Glomerular visceral epithelial cell (primary cell): ENCODE results near the gene SNW1.
"Not testable (repeated sequence)": the region's sequence is repeated elsewhere in the genome, so short reads cannot be mapped to it uniquely, and the experiment has no call there.

Experiments
- DNase-seq: peaks from one replicate; pipeline ENCODE4 v3.0.0-alpha.2; 2016; ENCODE audit errors: extremely low spot score

Gene SNW1

DNA sequence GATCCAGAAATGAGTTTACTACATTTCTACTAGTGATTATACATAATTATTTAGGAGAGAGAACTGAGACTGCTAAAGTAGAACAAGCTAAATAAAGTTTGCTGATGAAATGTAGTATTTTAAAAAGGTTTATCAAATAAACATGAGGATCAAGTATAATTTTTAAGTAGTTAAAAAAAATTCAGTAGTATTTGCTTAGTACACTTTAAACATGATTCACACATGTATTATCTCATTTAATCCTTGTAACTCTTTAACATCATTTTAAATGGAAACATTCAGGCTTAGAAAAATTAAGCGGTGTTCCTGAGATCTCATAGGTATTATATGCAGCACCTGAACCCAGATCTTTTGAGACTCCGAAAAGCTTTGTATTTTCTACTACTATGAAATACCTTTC is 8.7 kb downstream of the SNW1 start:
- DNase-seq = no peak

DNA sequence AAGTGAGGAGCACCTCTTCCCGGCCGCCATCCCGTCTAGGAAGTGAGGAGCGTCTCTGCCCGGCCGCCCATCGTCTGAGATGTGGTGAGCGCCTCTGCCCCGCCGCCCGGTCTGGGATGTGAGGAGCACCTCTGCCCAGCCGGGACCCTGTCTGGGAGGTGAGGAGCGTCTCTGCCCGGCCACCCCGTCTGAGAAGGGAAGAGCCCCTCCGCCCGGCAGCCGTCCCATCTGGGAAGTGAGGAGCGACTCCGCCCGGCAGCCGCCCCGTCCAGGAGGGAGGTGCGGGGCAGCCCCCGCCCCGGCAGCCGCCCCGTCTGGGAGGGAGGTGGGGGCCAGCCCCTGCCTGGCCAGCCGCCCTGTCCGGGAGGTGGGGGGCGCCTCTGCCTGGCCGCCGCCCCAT is 13.5 kb downstream of the SNW1 start:
- DNase-seq = not testable (repeated sequence)

DNA sequence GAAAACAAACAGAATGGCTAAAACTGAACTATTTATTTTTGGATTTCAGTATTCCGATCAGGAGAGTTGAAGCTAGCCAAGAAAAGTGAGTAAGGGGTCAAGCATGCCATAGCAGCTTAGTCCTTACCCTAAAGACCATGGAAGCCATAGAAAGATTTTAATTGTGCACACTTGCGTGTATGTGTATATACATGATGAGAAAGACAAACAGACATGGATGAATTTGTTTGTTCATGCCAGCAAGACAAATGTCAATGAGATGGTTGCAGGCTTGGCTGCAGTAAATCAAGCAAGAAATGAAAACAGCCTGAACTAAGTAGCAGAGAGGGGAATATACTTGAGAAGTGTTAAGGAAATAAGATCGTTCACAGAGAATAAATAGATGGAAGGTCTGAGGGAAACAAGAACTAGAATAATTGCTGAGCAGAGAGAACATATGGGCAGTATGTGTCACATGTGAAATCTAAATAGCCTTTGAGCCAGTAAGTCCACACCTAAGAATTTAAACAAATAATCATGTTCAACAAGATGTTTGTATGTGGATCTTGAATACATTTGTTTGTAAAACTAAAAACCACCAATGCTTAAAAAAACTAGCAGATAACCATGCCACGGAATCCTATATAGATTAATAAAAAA is 14.8 kb downstream of the SNW1 start:
- no peak for DNase-seq

DNA sequence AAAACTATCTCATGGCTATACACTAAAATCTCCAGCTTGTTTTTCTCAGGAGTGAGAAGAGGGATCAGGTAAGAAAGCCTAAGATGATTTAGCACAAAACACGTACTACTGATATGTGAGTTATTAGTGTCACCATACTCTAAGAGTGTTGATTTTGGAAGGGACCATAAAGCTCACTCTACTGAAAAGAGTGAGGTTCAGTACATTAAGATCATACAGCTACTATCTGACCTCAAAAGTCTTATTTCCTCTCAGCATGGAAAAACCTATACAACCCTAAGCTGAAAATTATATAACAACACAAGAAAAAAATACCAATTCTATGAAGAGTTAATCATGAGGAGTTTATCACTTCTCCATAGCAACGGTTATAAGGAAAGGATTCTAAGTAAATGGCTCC is 19.5 kb downstream of the SNW1 start:
- no peak for DNase-seq

DNA sequence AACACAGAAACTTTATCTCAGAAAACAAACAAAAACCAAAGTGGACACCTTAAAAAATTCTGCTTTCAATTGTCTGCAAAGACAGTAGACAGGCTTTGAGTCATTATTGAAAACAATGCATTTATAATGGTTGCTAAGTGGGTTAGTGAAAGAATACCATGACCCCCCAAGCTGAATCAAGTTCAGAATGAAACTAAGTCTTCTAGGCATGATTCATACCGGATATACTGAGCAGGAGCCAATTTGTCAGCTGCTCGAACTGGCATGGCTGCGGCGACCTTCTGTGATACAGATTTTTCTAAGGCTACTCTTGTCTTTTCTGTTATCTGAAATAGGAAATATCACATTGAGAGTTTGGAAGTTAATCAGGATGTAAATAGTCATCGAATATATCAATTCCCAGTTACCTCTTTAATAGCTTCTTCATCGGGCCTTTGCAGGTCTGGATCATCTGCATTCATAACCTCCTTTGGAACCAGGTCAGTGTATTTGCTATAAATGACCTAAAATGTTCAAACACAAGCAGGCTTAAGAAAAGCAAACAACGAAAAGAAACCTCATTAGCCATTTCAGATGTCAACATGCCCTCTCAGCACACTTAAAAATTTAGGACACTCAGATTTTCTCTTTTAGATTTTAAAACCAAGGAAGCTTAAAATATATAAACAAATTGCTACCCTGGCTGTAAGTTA is 22.3 kb downstream of the SNW1 start:
- no peak for DNase-seq

DNA sequence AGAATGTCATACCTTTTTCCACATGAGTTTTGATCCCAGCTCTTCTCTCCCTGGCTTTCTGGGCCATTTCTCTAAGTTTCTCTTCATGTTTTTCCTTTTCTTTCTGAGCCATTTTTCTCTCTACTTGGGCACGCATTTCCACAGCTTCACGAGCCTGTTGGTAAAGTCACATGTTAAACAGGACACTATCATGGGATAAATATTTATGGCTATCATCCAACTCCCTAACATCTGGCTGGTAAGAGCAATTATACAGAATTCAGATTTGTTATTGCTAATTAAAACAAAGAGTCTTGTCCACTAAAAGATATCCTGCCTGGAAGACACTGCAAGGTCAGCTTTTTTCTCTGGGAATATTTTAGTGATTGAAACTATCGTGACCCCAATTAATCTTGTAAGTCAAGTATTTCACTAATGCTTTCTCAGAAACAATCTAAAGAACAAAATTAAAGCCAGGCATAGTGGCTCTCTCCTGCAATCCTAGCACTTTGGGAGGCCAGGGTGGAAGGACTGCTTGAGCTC is 29.9 kb downstream of the SNW1 start:
- DNase-seq = no peak

DNA sequence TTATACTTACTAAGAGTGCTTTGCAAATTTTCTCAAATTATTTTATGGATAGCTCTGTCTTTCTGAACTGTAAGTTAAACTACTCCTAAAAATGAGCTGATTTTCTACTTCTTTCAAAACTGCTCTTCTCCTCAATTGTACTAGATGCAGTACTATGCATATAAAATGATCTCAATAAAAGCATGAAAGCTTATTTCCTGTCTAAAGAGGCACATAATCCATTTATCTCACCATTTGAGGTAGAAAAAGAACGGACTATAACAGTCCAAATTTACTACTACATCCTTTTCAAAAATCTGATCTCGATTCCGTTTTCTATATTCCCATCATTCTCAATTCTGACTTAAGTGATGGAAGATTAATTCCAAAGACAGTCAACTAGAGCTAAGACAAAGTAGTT is 38.7 kb downstream of the SNW1 start:
- DNase-seq = no peak

DNA sequence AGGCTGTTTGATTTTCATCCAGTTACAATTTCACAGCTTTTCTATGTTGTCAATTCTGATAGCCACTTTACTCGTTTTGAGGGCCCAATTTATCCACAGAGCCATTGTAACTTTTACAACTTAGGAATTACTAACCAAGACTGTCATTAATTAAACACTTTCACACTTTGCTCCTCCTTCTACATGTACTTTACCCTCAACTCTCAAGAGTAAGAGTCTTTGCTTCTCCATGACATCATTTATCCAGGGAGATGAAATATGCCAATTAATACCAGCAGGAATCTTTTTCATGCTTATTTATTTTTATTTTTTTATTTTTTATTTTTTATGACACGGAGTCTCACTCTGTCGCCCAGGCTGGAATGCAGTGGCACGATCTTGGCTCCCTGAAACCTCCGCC is 39.5 kb downstream of the SNW1 start:
- no peak for DNase-seq

DNA sequence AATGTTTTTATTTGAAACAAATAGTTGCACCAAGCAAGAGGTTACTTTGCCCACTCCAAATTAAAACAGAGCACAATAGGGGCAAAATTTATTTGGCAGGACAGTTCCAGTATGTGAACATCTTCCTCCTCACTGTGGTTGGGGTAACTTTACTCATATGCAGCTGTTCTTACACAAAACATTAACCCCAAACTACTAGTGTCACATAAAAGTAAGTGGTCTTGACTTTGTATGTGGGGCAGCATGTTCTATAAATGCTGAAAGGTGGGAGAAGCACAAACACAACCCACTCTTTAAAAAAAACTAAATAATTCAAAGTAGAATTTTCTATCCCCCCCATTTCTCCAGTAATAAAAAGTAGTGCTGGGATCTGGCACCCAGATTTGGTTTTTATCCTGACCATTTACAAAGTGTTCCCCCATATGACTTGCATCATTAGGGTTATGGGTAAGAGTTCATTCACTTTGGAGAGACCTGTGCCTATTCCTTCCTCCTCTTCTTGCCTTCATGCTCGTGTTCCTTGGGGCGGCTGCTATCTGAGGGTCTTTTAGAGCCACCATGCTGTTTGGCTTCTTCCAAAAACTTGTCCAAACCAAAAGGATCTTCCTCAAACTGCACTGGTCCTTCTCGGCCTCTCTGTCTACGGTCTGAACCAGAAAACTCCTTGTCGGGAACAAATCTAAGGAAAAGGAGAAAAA is 43.2 kb downstream of the SNW1 start:
- DNase-seq = no peak

DNA sequence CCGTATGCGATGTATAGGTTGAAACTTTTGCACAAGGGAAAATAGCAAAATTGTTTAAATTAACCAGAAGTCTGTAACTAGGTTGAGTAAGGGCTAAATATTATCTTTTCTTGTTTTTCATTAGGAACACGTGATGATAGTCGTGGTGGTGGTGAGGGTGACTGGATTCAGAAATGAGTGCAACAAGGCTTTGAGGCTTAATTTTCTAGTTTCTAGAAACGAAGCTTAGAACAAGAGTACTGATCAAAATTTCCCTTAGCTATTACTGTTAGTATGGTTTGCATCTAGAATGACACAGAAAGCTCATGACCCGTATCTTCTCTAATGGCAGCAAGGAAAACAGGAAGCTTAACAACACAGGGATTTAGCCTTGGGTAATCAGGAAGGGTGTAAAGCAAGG is 46.0 kb downstream of the SNW1 start:
- DNase-seq = no peak

DNA sequence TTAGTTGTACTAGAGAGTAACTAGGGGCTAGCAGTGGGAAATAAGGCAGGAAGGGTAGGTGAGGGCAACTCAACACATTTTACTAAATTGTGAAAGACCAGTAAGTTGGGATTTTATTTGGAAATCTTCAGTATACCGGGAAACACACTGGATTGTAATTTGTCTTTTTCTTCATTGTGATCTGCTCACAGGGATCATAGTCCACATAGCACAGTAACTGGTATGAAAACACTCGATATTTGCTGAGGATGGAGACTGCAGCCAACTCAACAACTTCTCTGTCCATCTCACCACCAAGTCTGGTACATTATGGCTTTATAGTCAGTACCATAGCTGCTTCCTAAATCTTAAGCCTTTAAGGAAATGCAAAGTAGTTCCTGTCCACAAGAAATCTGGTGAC is 50.6 kb downstream of the SNW1 start:
- no peak for DNase-seq

DNA sequence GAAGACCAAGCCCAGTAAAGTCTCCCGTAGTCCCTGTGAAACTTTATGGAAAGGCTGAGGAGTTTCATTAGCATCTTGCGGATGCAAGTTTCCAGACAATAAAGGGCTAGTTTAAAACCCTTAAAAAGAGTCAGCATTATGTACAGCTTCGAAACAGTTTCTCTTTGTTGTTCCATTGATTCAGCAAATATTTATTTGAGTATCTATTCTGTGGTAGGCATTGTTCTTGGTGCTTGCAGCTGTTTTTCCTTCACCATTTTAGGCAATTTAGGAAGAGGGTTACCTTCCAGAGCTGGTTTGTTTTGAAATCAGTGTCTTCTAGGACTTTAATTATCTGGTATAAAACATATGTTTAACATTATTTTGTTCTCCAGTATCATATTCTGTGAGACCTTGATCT is 51.5 kb downstream of the SNW1 start:
- DNase-seq = no peak

DNA sequence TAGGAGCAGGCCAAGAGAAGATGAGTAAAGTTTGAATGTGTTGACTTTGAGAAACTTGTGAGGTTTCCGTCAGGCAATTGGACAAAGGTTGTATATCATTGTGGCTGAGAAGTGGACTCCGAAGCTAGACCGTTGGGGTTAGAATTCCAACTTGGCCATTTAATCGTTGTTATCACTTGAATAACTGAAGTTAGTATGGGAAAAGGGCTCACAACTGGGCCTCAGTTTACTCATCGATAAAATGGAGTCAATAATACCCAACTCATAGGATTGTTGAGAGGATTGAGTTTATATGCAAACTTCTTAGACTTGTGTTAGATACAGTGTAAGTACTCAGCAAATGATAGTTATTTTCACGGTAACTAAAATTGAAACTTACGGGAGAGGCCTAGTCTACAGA is 52.2 kb downstream of the SNW1 start:
- no peak for DNase-seq

DNA sequence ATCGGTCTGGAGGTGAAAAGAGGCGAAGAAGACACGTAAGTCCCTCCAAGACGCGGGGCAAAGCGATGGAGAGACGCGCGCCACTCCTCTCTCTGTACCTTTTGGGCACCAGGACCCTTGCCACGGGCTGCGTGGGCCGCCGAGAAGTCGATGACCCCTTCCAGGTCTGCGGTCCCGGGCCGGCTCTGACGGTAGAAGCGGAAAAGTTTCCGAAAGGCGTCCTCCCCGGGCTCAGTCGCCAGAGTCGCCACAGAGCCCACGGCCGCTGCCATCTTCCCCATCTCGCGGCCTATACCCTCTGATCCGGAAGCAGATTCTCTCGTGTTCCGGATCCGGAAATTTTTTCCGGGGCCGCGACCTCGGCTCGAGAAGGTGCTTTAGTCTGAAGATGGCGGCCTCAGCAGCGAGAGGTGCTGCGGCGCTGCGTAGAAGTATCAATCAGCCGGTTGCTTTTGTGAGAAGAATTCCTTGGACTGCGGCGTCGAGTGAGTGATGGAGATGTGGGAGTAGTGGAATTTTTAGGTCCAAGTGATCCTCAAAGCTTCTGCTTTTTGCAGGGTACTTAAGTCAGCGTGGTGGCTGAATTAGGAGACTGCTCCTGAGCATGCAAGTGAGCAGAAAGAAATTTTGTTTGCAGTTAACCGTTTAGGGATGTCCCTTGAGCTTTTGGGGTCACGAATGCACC is 53.1 kb downstream of the SNW1 start, which contains the start of the genes ALKBH1 and SLIRP:
Gene ALKBH1 (minus strand): TSS at position 300 of the 685 bp plus-strand sequence. CDS start 19 bp downstream, at position 281.
Gene SLIRP (plus strand): TSS at position 380 of the 685 bp plus-strand sequence. CDS start 9 bp downstream, at position 389.
- DNase-seq = peak; percentile 77

DNA sequence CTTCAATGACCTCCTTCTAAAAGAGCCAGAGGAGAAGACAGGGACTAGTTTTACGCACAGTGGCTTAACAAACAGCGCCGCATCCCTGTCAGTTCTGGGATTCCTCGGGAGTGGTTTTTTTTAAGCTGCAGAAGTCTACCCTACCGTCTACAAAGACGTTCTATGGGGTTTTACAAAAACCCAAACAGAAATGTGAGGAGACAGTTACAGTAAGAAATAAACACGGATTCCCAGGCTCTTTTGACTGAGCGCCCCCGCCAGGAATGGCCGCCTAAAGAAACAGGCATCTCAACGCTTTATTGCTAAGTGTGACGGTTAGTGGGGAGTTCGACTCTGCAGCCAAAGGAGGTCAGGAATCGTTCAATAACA is 53.6 kb downstream of the SNW1 start:
- peak; percentile 25 for DNase-seq

DNA sequence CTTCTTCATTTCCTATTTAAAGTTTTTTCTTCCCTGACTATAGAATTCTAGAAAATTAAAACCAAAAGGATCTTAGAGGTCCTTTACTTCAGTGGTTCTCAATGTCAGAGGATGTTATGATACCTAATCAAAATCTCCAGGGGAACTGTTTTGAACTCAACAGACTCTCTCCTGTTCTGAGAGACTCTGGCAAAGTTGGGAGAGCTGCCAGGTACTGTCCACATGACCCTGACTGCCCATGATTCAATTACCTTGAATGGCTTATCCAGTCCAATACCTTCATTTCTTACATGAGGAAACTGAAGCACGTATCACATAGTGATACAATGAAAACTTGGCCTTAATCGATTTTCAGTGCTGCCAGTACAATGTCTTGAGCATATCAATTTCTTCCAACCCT is 69.7 kb downstream of the SNW1 start:
- no peak for DNase-seq

DNA sequence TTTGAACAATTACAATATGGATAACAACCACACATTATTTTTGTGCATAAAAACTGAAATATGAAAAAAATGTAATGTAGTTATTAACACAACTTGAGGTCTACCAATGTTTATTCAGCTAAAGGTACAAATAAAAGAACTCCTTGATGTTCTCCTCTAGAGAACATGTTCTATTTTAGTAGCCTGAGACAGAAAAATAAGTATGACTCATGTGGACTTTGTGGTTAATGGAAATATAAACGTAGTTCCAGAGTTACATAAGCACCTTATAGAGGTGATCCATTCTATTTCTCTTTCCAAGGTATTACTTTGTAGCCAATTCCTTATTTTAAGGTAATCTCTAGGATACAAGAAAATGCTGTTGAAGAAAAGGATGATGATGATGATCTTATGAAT is 78.8 kb downstream of the SNW1 start:
- DNase-seq = peak; percentile 7

DNA sequence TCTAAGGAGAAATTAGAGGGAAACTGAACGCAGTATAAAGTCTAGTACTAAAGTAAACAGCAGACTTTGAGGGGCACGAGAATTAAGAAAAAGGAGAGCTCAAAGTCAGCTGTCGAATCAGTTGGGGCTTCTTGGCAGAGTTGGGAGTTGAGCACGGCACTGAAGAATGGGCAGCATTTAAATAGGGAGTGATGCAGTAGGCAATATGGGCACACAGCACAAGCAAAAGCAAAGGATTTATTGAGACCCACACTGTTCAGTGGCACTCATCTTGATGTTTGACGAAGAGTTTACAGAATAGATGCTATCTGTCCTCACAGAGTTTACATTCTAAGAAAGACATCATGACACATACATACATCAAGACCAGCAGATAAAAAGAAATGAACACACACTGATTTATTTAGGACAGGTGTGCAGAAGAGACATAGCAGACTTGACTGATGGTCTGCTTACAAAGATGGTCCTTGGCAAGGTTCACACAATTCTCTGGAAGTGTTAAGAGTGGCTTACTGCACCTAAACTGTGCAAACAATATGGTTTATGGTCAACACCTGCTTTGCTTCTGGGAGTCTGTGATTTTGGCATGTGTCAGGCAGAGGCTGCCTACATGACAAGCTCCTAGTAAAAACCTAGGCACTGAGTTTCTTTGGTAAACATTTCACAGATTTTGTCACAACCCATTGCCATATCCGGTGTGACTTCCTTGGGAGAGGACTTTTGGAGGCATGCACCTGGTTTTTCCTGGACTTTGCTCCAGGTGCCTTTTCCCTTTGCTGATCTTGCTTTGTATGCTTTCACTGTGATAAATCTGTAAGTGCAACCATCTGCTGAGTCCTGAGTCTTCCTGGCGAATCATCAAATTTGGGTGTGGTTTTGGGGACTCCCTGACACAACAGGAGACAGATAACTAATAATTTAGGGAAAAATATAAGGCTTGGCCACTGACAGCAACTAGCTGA is 79.5 kb downstream of the SNW1 start:
- DNase-seq = peak; percentile 20

DNA sequence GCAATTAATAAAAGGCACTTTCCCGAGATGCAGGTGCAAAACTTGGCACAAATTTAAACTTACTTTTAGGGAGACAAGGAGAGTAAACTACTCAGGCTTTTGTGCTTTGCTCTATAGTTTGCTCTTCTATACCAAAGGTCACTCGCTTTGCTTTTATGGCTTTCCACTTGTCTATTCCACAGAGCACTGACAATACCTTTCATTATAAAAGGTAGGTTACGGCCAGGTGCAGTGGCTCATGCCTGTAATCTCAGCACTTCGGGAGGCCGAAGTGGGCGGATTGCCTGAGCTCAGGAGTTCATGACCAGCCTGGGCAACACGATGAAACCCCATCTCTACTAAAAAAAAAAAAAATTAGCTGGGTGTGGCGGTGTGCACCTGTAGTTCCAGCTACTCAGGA is 86.0 kb downstream of the SNW1 start:
- DNase-seq = no peak

DNA sequence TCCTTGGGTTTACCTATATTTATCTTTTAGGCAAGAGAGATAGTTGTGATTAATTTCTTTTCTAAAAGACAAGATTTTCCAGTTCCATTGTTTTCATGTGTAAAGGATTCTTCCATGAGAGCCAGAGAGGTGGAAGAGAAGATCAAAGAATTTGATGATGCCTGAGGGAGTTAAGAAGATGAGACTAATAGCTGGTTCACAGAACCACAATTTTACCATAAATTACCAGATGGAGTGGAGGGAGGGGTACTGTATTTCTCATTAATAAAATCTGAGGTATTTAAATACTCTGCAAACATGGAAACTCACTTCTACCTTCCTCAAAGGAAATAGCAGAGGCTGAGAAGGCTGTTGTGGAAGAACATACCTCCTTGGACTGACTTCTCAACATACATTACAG is 87.8 kb downstream of the SNW1 start:
- no peak for DNase-seq
